IMR-90 (cell line): ENCODE results near the gene COX6B2. TPM values are rescaled to one million over a fixed set of nuclear protein-coding genes. Genes with fewer than 3 reads are reported as not detected.

Source experiments
- ATAC-seq: fragments of 200-7000 bp; cut with Tn5 transposase; 2 replicates; pipeline ENCODE4 v1.9.1; 2020; ENCODE audit warnings: low read depth, mild to moderate bottlenecking, moderate library complexity
- BruUV-seq: library from RNA; stranded (reverse); fragments of 400-500 nt; replicated peaks from 2 replicates; lab custom pipeline; 2021; lab: Mats Ljungman, UMichigan
- CTCF ChIA-PET: fragments of 300-600 bp; formaldehyde crosslinking; extraction: SDS; loops from one replicate; lab custom pipeline; 2021; ENCODE audit warnings: antibody characterized with exemption; lab: Yijun Ruan, JAX
- POLR2A ChIA-PET: fragments of 300-600 bp; sonication (Branson Sonifier 250); formaldehyde crosslinking; loops from one replicate; lab custom pipeline; 2022; ENCODE audit warnings: antibody characterized with exemption; ENCODE audit not compliant: unreplicated experiment; lab: Charles Lee
- DNase-seq: peaks from one replicate; pipeline ENCODE4 v3.0.0; 2013
- H2AFZ ChIP-seq: replicated peaks from 2 replicates; pipeline ENCODE3; 2013; ENCODE audit warnings: low read length, mild to moderate bottlenecking; ENCODE audit not compliant: poor library complexity
- H2AK5ac ChIP-seq: 2 replicates; pipeline ENCODE4 v1.6.1; 2013; ENCODE audit warnings: low read depth, low read length, inconsistent platforms
- H2AK9ac ChIP-seq: replicated peaks from 2 replicates; pipeline ENCODE3; 2013; ENCODE audit warnings: mild to moderate bottlenecking, low read depth, low read length, moderate library complexity; ENCODE audit not compliant: poor library complexity
- H2BK120ac ChIP-seq: 2 replicates; pipeline ENCODE4 v1.6.1; 2013; ENCODE audit warnings: low read depth, low read length, inconsistent platforms
- H2BK15ac ChIP-seq: 3 replicates; pipeline ENCODE4 v1.6.1; 2013; ENCODE audit warnings: low read depth, low read length, inconsistent platforms
- H2BK20ac ChIP-seq: 2 replicates; pipeline ENCODE4 v1.6.1; 2013; ENCODE audit warnings: low read depth, mild to moderate bottlenecking, inconsistent platforms, low read length, moderate library complexity
- H2BK5ac ChIP-seq: 2 replicates; pipeline ENCODE4 v1.6.1; 2013; ENCODE audit warnings: mild to moderate bottlenecking, low read depth, low read length, inconsistent platforms; ENCODE audit not compliant: poor library complexity, severe bottlenecking
- H3K14ac ChIP-seq: replicated peaks from 2 replicates; pipeline ENCODE4 v1.6.1; 2013; ENCODE audit warnings: low read depth, low read length, inconsistent platforms
- H3K18ac ChIP-seq: 2 replicates; pipeline ENCODE4 v1.6.1; 2013; ENCODE audit warnings: low read depth, low read length, control low read depth
- H3K23ac ChIP-seq: 2 replicates; pipeline ENCODE4 v1.6.1; 2013; ENCODE audit warnings: low read depth, low read length, inconsistent platforms
- H3K27ac ChIP-seq: 2 replicates; pipeline ENCODE4 v1.5.1; 2013; ENCODE audit warnings: mild to moderate bottlenecking, control low read depth, low read length; ENCODE audit not compliant: insufficient read depth
- H3K27me3 ChIP-seq: 2 replicates; pipeline ENCODE4 v1.6.1; 2013; ENCODE audit warnings: low read length; ENCODE audit not compliant: control insufficient read depth, insufficient read depth
- H3K36me3 ChIP-seq: 2 replicates; pipeline ENCODE4 v1.6.1; 2013; ENCODE audit warnings: low read length, mixed read lengths; ENCODE audit not compliant: control insufficient read depth, insufficient read depth
- H3K4ac ChIP-seq: 2 replicates; pipeline ENCODE4 v1.6.1; 2013; ENCODE audit warnings: low read depth, low read length, inconsistent platforms
- H3K4me1 ChIP-seq: 2 replicates; pipeline ENCODE4 v1.6.1; 2013; ENCODE audit warnings: low read length, mixed read lengths; ENCODE audit not compliant: control insufficient read depth, insufficient read depth
- H3K4me2 ChIP-seq: 2 replicates; pipeline ENCODE4 v1.6.1; 2013; ENCODE audit warnings: low read depth, mild to moderate bottlenecking, control low read depth, low read length, moderate library complexity
- H3K4me3 ChIP-seq: 2 replicates; pipeline ENCODE4 v1.5.1; 2013; ENCODE audit warnings: low read depth, mild to moderate bottlenecking, control low read depth, low read length, moderate library complexity; ENCODE audit not compliant: insufficient read depth
- H3K56ac ChIP-seq: 2 replicates; pipeline ENCODE4 v1.6.1; 2013; ENCODE audit warnings: low read length, inconsistent platforms; ENCODE audit not compliant: insufficient read depth; ENCODE audit errors: extremely low read depth
- H3K79me1 ChIP-seq, 2 experiments: 2 replicates each; pipeline ENCODE4 v1.6.1; 2013; ENCODE audit warnings: low read length in 2 of 2, inconsistent platforms in 1 of 2, low read depth in 1 of 2
- H3K9ac ChIP-seq: 2 replicates; pipeline ENCODE4 v1.6.1; 2013; ENCODE audit warnings: low read depth, low read length, control low read depth
- H3K9me1 ChIP-seq: 2 replicates; pipeline ENCODE4 v1.6.1; 2013; ENCODE audit warnings: low read length, inconsistent platforms; ENCODE audit not compliant: insufficient read depth
- H3K9me3 ChIP-seq: 2 replicates; pipeline ENCODE4 v1.6.1; 2013; ENCODE audit warnings: low read length; ENCODE audit not compliant: control insufficient read depth, insufficient read depth
- H4K20me1 ChIP-seq: 2 replicates; pipeline ENCODE4 v1.6.1; 2013; ENCODE audit warnings: low read length, inconsistent platforms; ENCODE audit not compliant: insufficient read depth
- H4K5ac ChIP-seq: 2 replicates; pipeline ENCODE4 v1.6.1; 2013; ENCODE audit warnings: mild to moderate bottlenecking, low read depth, low read length, control low read depth
- H4K8ac ChIP-seq, 2 experiments: 2 replicates each; pipeline ENCODE4 v1.6.1; 2013; ENCODE audit warnings: low read depth in 2 of 2, low read length in 2 of 2, control low read depth in 1 of 2, inconsistent platforms in 1 of 2
- H4K91ac ChIP-seq: 2 replicates; pipeline ENCODE4 v1.6.1; 2013; ENCODE audit warnings: low read depth, low read length, inconsistent platforms; ENCODE audit not compliant: insufficient read depth
- FOS ChIP-seq: fragments of 150-350 bp; IDR thresholded peaks from 2 replicates; pipeline ENCODE4 v1.6.1; 2016; ENCODE audit warnings: low read depth, low read length
- MAFK ChIP-seq: IDR thresholded peaks from 2 replicates; pipeline ENCODE4 v1.6.1; 2012; ENCODE audit warnings: low read depth, low read length, improper control_type of control experiment
- MAZ ChIP-seq: IDR thresholded peaks from 2 replicates; pipeline ENCODE4 v1.6.1; 2012; ENCODE audit warnings: low read depth, mild to moderate bottlenecking, low read length, improper control_type of control experiment, moderate library complexity, borderline replicate concordance
- RFX5 ChIP-seq: IDR thresholded peaks from 2 replicates; pipeline ENCODE4 v1.8.0; 2012; ENCODE audit warnings: low read depth, mild to moderate bottlenecking, low read length, moderate library complexity
- SMC3 ChIP-seq: fragments of 150-350 bp; IDR thresholded peaks from 2 replicates; pipeline ENCODE4 v1.6.1; 2016; ENCODE audit warnings: low read depth, mild to moderate bottlenecking, antibody characterized with exemption, low read length, moderate library complexity
- WGBS, 2 experiments: methylation state at CpG; one replicate each; pipeline versions ENCODE4 v1.1.5 to v1.1.7; 2013; ENCODE audit warnings: missing lambda C conversion rate in 2 of 2; ENCODE audit not compliant: insufficient read length in 1 of 2; ENCODE audit errors: extremely low coverage in 2 of 2; 5-methylcytosine and 5-hydroxymethylcytosine counted together
- dilution Hi-C: fragments of 300-500 bp; cut with HindIII; formaldehyde crosslinking; loops from one replicate; pipeline ENCODE4 v1.14.3; 2018; ENCODE audit warnings: low sequenced_read_pairs; ENCODE audit not compliant: unreplicated experiment
- in situ Hi-C: fragments of 300-500 bp; cut with MboI; formaldehyde crosslinking; loops from 3 replicates; pipeline ENCODE4 v1.14.3; 2019; ENCODE audit warnings: low sequenced_read_pairs, inconsistent platforms, mixed read lengths
- intact Hi-C: fragments of 100-400 bp; cut with micrococcal nuclease; formaldehyde crosslinking; loops from 2 replicates; pipeline ENCODE4 v1.10.0; 2022
- polyA plus RNA-seq, 3 experiments: library from polyadenylated mRNA; depleted of rRNA; stranded (reverse); fragments of >200 nt; gene quantifications; 2 replicates each; pipeline ENCODE4 v1.2.3, GENCODE V29; 2012; ENCODE audit warnings: low replicate concordance in 1 of 3
- total RNA-seq: library from RNA; depleted of rRNA; stranded (reverse); fragments of >200 nt; gene quantifications from 2 replicates; pipeline ENCODE4 v1.2.3, GENCODE V29; 2012
- TF ChIP-seq, protein P1 (sequence below): conservative IDR thresholded peaks from 2 replicates; pipeline ENCODE4 v1.5.1; 2012; ENCODE audit warnings: mild to moderate bottlenecking, low read depth, low read length, improper control_type of control experiment

Gene COX6B2
- total and polyA plus RNA-seq, 2 of the 4 experiments (the other 2 are of a cell fraction), result 0.19 TPM; not detected in 1

DNA sequence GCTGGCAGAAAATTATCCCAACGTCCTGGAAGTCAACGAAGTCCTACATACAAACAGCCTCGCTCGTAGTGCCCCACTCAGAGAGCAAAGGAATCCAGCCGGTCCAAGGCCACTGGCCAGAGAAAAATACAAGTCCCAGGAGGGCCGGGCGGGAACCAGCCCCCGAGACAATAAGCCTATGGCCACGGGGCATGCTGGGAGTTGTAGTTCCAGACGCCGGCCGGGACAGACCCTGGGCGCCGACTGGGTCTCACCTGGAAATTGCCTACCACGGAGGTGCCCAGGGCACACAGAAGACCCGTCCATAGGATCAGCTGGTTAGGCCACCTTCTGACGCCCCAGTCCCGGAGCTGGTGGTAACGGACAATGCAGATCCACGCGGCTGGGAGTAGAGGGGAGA is 34.7 kb downstream of the COX6B2 start:
- H2AK5ac ChIP-seq, result no peak overlapping the region
- in situ Hi-C loops, result no loop called here
- TF ChIP-seq SMC3, result no peak
- TF ChIP-seq, protein P1, sequence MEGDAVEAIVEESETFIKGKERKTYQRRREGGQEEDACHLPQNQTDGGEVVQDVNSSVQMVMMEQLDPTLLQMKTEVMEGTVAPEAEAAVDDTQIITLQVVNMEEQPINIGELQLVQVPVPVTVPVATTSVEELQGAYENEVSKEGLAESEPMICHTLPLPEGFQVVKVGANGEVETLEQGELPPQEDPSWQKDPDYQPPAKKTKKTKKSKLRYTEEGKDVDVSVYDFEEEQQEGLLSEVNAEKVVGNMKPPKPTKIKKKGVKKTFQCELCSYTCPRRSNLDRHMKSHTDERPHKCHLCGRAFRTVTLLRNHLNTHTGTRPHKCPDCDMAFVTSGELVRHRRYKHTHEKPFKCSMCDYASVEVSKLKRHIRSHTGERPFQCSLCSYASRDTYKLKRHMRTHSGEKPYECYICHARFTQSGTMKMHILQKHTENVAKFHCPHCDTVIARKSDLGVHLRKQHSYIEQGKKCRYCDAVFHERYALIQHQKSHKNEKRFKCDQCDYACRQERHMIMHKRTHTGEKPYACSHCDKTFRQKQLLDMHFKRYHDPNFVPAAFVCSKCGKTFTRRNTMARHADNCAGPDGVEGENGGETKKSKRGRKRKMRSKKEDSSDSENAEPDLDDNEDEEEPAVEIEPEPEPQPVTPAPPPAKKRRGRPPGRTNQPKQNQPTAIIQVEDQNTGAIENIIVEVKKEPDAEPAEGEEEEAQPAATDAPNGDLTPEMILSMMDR, result no peak
- no peak for TF ChIP-seq MAZ
- TF ChIP-seq RFX5, result no peak
- TF ChIP-seq FOS, result no peak
- no peak for TF ChIP-seq MAFK
- peak overlapping the region in 1 of 2 experiments; percentile 72; a peak in 1 of 4 replicates for H4K8ac ChIP-seq
- peak overlapping the region; percentile 80 for H3K4me2 ChIP-seq
- no peak overlapping the region for H3K18ac ChIP-seq
- H3K56ac ChIP-seq, result no peak overlapping the region
- no peak overlapping the region for H2BK5ac ChIP-seq
- no peak overlapping the region for H2BK20ac ChIP-seq
- intact Hi-C loops, result no loop called here
- no peaks in the 10 kb centered on the region; the same call in 1 of the 2 replicates for H3K4me1 ChIP-seq
- no peak overlapping the region for H2BK15ac ChIP-seq
- H4K91ac ChIP-seq, result no peak overlapping the region
- no peak overlapping the region for H3K27ac ChIP-seq
- peak overlapping the region; percentile 24; the same call in 1 of the 2 replicates for H4K5ac ChIP-seq
- H3K36me3 ChIP-seq, result no peaks in the 10 kb centered on the region
- 4% methylated on average over 9 of the region's 21 CpGs; no CpG with 5 or more reads in 1 of the 2 experiments for WGBS, 2 experiments
- no TSS peak for BruUV-seq
- H3K4me3 ChIP-seq, result 0 out of 2 replicates have a peak overlapping the region, but pooled peaks have one; percentile 14
- no peak overlapping the region for H3K14ac ChIP-seq
- dilution Hi-C loops, result no loop called here
- H3K4ac ChIP-seq, result peak overlapping the region; percentile 53; the same call in 1 of the 2 replicates
- POLR2A ChIA-PET, result no interaction called here
- DNase-seq (peak; percentile 28), ATAC-seq (peak; percentile 99)
- CTCF ChIA-PET, result no interaction called here
- peak overlapping the region; percentile 91 for H2AFZ ChIP-seq
- H3K79me1 ChIP-seq, result no peaks in the 10 kb centered on the region
- no peaks in the 10 kb centered on the region for H4K20me1 ChIP-seq
- no peak overlapping the region; the same call in 1 of the 2 replicates for H3K9ac ChIP-seq
- H3K9me1 ChIP-seq, result no peaks in the 10 kb centered on the region
- H3K9me3 ChIP-seq, result 0 out of 2 replicates have a peak, but pooled peaks cover 1% of the 10 kb centered on the region
- H2AK9ac ChIP-seq, result peak overlapping the region; percentile 48
- 0 out of 2 replicates have a peak overlapping the region, but pooled peaks have one; percentile 14 for H3K23ac ChIP-seq
- peaks cover 18% of the 10 kb centered on the region for H3K27me3 ChIP-seq
- no peak overlapping the region for H2BK120ac ChIP-seq
